Esophagus muscularis mucosa (tissue), 3 donors: ENCODE measurements around the gene FGF23.

Experiments
- POLR2A ChIP-seq: fragments of 450-650 bp; IDR thresholded peaks from one replicate; pipeline ENCODE4 v1.6.1; 2017; ENCODE audit warnings: antibody characterized with exemption, moderate library complexity, mild to moderate bottlenecking, low read depth
- POLR2AphosphoS5 ChIP-seq, 2 donors: sonication (generic); formaldehyde crosslinking; IDR thresholded peaks; one replicate each; pipeline ENCODE4 v1.6.1; 2017; ENCODE audit warnings: antibody characterized with exemption in 2 of 2
- TF ChIP-seq, protein P1 (sequence below), 3 experiments: fragments of 200-600 bp in 2 of 3; fragments of 450-650 bp in 1 of 3; sonication (generic) in 2 of 3; IDR thresholded peaks; one replicate each; pipeline ENCODE4 v1.5.1; 2017 to 2019; ENCODE audit warnings: antibody characterized with exemption in 3 of 3, mild to moderate bottlenecking in 2 of 3, moderate library complexity in 1 of 3

DNA sequence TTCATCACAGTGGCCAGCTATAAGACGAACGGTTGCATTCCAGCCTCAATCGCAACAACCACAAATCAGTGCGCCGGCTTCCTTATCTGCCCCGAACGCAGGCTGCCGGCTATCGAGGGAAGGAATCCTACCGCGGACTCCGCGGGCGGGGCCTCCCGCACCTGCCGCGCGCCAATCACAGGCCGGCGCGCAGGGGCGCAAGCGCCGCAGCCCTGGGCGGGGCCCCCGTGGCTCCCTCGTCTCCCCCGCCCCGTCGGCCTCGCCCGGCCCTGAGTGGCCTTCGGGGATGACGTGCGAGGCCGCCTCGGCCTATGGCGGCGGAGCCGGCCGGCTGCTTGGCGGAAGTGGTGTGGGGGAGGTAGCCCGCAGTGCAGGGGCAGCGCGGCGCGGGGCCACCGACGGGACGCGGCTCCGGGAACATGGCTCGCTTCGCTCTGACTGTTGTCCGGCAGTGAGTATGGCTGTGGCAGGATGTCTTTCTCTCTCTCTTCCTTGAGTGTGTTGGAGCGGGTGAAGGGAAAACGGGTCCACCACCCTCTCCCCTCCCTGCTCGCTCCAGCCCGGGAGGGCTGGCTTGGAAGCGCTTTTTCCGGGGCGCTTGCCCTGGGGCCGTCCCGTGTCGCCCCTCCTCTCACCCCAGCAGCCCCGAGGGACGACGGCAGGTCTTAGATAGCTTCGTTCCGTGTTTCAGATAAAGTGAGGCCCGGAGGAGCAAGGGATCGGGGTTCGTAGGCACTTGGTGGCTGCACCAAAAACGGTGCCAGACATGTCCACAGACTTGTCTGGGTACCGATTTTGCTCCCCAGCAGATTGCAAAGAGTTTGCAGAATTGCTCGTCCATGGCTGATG, 58.4 kb downstream of the FGF23 start, which contains the start of gene TIGAR:
- TF ChIP-seq POLR2A (peak; percentile 88), POLR2AphosphoS5 (IDR thresholded peaks at IDR 0.05) (peak; percentile 93 to 99)
- TF ChIP-seq, protein P1, sequence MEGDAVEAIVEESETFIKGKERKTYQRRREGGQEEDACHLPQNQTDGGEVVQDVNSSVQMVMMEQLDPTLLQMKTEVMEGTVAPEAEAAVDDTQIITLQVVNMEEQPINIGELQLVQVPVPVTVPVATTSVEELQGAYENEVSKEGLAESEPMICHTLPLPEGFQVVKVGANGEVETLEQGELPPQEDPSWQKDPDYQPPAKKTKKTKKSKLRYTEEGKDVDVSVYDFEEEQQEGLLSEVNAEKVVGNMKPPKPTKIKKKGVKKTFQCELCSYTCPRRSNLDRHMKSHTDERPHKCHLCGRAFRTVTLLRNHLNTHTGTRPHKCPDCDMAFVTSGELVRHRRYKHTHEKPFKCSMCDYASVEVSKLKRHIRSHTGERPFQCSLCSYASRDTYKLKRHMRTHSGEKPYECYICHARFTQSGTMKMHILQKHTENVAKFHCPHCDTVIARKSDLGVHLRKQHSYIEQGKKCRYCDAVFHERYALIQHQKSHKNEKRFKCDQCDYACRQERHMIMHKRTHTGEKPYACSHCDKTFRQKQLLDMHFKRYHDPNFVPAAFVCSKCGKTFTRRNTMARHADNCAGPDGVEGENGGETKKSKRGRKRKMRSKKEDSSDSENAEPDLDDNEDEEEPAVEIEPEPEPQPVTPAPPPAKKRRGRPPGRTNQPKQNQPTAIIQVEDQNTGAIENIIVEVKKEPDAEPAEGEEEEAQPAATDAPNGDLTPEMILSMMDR (IDR thresholded peaks at IDR 0.05): peak in 1 of 3 experiments; percentile 20
